Measurements from ENCODE around the gene CPA1.
"Not testable (repeated sequence)": the region's sequence is repeated elsewhere in the genome, so short reads cannot be mapped to it uniquely, and the experiment has no call there.

The CPA1 gene

DNA sequence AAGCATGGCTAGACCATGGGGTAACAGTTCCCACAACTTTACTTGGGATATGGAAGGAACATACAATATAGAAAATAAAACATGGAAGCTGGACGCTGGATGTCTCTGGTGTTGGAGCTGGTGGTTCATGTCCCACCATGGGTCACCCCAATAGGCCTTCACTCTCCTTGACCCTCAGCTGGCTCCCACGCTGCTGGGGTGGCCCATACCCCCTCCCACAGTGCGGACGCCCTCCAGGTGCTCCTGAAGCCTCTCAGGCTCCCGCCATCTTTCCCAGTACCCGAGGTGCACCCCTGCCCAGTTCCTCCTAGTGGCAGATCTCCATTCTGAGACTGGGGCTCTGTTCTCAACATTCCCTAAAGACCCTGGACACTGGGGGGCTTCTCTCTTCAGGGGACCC lies 5.8 kb upstream of the CPA1 start:
- DNase-seq = no peak

DNA sequence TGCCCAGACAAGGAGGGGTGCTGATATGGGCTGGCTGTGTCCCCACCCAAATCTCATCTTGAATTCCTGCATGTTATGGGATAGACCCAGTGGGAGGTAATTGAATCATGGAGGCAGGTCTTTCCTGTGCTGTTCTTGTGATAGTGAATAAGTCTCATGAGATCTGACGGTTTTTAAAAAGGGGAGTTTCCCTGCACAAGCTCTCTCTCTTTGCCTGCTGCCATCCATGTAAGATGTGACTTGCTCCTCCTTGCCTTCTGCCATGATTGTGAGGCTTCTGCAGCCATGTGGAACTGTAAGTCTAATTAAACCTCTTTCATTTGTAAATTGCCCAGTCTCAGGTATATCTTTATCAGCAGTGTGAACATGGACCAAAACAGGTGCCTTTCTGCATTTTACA lies 3.8 kb upstream of the CPA1 start:
- DNase-seq = not testable (repeated sequence)

DNA sequence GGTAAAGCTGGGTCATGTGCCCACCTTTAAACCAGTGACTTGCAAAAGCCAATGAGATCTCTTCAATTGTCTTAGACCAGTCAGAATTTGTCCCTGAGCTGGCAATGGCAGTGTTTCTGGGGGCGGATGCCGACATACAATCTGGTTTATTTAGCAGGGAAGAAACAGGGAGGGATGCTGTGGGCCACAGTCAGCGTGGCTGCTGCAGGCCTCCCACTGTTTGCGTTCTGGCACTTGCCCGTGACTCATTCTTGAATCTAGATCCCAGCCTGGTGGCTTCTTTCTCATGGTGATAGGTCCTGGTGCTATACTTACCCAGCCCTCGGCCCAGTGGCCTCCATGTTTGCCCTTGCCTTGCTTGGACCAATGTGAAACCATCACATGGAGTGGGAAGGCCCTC lies 3.1 kb upstream of the CPA1 start:
- no peak for DNase-seq

- no peak for DNase-seq
Measured at GRCh38 chr7:130379019-130379418, 1.3 kb upstream of the CPA1 start.

DNA sequence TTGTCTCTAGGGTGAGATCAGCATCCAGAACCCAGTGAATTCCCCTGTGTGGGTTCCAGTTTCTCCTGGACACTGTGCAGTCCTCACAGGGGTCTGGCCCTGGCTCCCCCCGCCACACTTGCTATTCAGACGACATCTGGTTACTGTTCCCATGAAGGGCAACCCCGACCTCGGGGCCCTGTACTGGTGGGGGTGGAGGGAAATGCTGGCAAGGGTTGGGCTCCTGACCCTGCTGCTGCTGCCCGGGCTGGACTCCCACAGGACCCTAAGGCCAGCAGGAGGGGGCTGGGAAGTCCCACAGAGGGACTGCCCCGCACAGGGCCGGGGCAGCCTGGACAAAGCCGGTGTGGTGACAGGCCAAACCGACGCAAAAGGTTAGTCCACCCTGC lies 768 bp upstream of the CPA1 start:
- no peak for DNase-seq

DNA sequence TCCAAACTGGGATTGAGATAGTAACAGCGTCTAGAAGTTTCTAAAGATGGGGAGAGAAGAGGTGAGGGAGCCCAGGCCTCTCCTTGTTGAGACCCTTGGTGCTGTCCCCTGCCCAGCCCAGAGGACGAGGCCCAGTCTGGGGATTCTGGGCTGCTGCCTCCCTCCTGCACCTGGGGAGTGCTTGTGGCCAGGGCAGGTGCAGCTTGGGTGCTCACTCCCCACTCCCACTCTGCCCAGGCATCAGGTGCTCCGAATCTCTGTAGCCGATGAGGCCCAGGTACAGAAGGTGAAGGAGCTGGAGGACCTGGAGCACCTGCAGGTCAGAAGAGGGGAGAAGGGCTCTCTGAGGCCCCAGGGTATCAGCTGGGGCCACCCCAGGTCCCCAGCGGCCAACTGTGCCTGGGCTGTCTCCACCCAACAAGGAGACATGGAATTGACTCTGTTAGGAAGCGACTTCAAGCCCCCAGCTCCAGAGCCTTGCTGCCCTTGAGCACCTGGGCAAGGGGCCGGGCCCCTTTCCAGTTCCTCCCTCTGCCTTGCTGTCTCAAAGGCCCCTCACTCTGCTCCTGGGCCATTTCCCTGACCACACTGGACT lies 664 bp downstream of the CPA1 start:
- DNase-seq = no peak

DNA sequence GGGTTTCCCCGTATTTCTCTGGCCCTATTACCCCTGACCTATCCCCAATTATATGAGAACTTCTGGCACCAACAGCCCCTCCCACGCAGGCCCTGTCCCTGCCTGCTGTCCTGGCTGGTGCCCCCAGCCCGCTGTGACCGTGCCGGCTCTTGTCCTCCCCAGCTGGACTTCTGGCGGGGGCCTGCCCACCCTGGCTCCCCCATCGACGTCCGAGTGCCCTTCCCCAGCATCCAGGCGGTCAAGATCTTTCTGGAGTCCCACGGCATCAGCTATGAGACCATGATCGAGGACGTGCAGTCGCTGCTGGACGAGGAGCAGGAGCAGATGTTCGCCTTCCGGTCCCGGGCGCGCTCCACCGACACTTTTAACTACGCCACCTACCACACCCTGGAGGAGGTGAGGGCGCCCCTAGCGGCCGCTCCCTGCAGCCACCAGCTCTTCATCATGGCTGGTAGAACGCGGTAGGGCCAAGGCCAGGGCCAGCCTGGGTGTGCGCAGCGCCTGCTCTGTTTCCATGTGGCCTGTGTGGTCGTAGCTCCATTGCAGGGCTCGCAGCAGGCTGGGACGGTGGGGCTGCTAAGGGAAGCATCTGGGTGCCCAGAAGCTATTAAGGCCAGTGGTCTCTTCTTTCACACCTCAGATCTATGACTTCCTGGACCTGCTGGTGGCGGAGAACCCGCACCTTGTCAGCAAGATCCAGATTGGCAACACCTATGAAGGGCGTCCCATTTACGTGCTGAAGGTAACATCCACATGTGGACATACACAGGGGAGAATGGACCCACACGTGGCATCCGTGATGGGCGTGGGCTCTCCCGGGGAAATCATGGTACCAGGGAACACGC lies 1.4 kb downstream of the CPA1 start:
- DNase-seq = no peak

DNA sequence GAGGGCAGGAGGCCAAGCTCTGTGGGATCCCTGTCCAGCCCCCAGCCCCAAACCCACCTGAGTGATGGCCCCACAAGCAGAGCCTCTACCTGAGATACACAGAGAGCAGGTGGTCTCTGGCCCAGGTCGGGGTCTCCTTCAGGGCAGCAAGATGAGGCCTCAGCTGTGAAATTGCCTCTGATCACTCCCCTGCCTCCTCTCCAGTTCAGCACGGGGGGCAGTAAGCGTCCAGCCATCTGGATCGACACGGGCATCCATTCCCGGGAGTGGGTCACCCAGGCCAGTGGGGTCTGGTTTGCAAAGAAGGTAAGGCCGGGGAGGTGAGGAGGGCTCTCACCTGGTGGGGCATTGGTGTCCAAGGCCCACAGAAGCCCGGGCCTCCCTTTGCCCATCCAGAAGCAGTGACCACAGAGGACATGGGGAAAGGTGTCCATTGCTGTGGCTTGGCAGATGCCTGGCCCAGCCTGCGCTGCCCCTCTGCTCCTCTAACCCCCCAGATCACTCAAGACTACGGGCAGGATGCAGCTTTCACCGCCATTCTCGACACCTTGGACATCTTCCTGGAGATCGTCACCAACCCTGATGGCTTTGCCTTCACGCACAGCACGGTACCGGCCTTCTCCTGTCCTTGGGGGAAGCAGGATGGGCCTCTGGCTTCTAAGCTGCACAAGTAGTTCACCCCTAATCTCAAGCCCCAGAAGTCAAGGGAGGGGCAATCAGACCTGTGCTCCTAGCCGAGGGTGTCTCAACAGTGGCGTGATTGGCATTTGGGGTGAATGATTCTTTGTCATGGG lies 3.1 kb downstream of the CPA1 start:
- DNase-seq = no peak

GRCh38 chr7:130384371-130384801 lies 4.1 kb downstream of the CPA1 start:
- no peak for DNase-seq

GRCh38 chr7:130384841-130385599 lies 4.7 kb downstream of the CPA1 start:
- no peak for DNase-seq

DNA sequence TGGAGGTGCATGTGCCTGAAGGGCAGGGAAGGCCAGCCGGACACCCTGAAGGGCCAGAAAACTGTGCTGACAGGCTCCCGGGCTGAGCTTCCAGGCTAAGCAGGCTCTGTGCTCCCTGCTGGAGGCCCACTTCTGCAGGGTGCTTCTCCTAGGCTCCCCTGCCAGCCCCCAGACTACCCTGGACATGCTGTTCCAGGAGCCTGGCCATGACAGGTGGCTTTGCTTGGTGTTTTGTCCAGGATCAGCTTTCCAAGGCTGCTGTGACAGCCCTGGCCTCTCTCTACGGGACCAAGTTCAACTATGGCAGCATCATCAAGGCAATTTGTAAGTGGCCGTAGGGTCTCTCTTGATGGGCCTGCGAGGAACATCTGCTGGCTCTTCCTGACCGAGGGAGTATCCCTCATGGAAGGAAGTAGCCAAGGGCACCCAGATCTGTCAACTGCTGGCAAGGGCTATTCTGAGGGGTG lies 5.3 kb downstream of the CPA1 start:
- no peak for DNase-seq

GRCh38 chr7:130386876-130387275 lies 6.6 kb downstream of the CPA1 start:
- no peak for DNase-seq

DNA sequence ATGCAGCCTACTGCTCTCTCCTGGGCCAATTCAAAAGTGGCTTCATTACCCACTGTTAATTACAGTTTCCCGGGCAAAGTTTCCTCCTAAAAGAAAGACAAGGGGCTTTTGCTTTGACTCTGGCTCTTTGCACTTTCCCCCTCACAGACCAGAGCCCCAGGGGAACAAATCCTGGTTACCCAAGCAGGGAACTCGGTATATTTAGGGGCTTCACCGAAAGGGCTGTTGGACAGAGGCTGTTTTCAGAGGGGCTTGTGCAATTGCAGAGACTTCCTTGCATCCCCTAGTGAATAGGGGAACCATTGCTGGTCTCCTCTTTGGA lies 7.0 kb downstream of the CPA1 start:
- DNase-seq = no peak

DNA sequence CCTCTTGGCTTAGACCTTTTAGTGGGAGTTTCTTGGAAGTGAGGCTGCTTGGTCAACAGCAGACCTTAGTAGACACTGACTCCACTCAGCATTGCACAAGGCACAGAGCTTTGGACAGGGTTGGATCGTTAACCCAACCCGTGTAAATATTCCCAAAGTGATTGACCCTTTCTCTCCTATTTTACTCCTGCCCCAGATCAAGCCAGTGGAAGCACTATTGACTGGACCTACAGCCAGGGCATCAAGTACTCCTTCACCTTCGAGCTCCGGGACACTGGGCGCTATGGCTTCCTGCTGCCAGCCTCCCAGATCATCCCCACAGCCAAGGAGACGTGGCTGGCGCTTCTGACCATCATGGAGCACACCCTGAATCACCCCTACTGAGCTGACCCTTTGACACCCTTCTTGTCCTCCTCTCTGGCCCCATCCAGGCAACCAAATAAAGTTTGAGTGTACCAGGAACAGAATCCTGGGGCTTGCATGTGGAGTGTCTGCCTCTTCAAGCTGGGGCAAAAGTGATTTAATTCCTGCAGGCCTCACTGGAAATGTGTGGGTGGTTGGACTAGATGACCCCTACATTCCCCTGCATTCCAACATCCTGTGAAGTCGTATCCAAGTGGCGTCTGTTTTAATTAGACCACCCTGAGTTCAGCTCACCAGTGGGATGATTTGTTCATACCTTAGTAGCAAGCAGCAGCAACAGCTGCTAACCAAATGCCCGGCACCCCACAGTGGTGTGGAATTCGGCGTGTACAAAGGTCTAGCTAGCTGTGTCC lies 7.5 kb downstream of the CPA1 start:
- DNase-seq = no peak

- DNase-seq = no peak
Measured at GRCh38 chr7:130388671-130389070, 8.4 kb downstream of the CPA1 start.

DNA sequence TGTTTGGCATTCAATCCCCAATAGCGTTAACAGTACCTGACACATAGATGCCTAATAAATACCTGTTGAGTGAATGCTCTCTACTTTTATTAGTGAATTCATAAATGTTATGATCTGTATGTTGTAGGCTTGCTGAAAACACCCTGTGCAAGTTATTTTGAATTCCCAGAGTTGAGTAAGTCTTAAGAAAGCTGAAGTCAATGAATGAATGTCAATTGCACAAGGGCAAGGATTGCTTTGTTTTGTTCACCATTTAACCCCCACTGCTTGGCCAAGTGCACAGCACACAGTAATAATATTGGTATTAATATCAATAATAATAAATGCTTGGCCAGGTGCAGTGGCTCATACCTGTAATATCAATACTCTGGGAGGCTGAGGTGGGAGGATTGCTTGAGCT lies 10.2 kb downstream of the CPA1 start:
- DNase-seq = no peak

DNA sequence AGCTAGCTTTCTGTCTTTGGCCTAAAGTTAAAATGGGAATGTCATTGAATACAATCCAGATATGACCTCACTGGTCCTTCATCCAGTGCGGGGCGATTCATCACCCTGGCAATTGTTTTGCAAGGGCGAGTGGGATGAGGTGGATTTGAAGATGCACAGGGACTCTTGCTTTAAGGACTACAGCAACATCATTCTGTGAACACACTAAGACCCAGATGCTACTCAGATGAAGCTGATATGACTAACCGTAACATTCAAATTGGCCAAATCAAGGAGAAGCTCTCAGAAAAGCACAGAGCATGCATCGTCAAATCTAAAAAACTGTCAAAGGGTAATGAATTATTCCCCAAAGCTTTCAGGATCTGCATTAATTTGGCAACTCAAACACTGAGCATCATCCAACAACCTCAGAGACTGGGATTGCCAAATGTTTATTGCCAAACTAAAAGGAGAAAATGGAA lies 12.8 kb downstream of the CPA1 start:
- DNase-seq = no peak

DNA sequence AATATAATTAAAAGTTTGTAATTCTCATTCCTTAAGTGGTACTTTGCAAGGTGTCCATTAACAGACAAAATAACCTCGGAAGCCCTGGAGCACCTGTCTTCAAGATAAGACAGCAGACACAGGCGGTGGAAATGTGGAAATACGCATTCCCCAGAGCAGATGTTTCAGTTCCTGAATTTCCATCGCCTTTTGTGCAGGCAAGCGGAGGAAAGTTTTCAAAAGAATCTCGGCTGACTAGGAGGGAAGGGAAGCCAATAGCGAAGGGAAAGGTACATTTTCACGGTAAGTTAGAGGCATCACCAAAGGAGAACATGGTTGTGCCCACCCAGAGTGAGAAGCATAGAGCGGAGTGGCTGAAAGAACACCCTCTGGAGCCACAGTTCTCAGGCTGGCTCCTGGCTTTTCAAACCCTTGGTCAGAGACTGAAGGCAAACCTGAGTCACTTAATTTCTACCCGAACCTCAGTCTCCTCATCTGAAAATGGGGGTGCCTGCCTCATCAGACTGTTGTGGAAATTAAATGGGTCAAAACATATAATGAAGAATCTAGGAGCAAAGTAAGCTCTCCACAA lies 13.6 kb downstream of the CPA1 start:
- no peak for DNase-seq

- no peak for DNase-seq
Measured at GRCh38 chr7:130394421-130395195, 14.3 kb downstream of the CPA1 start.

DNA sequence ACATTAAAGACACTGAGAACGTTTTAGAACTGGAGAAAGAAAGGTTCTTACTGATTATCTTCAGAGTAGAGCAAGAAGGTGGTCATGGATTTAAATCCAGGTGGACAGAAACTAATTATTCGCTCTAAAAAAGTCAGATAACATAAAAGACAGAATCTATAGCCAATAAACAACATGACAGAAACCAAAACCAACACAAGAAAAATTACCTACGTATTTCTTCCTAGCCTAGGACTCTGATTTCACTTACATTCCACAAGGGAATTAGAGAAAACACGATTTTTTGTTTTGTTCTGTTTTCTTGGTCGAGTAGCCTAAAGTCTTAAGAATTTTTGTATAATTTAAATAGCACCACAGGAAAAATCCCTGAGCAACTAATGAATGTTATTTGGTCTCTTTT lies 15.1 kb downstream of the CPA1 start:
- DNase-seq = no peak

DNA sequence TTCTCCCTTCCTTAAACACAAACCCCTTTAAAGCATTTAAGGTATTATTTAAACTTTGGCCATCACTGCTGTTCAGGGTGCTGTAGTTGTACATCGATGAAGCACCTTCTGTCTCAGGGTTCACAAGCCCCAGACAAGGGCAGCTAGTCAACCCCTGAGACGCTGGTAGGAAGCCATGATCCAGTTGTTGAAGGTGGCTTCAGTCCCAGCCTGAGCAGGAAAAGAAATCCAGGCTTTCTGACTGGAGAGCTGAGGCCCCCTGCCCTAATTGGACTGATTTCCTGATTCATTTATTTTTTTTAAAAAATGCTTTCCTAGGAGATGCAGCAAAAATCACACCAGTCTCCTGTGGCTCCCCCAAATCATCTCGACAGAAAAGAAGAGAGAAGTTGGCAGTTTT lies 15.8 kb downstream of the CPA1 start:
- DNase-seq = no peak

All from NCI-H524 (cell line).